Measurements from ENCODE around the gene KRT75.
"Not testable (repeated sequence)": the region's sequence is repeated elsewhere in the genome, so short reads cannot be mapped to it uniquely, and the experiment has no call there.

KRT75 gene

DNA sequence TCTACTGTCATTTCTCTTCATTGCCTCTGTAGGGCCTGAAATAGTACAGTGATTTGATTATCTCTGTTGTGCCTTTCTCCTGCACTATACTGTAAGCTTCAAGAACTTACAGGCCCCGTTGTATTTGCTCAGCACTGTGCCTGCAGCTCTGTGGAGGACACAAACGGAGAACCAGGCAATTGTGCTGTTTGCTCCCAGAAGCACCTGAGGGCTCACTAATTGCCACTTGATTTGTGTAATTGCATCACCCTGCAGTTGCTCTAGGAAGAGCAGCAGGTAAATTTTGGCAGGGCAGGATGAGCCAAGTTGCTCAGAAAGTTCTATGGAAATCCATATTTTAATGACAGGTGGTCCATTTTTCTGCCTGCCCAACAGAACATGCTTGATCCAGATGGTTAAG, 16.4 kb downstream of the KRT75 start:
- H3K27ac Mint-ChIP-seq = no peak overlapping the region
- H3K27me3 Mint-ChIP-seq (ENCODE audit: low read depth) = peaks cover 3% of the 10 kb centered on the region
- H3K36me3 Mint-ChIP-seq (ENCODE audit: low read depth) = no peaks in the 10 kb centered on the region
- DNase-seq (ENCODE audit: low spot score) = no peak
- H3K4me1 Mint-ChIP-seq (ENCODE audit: low read depth) = no peaks in the 10 kb centered on the region
- no peaks in the 10 kb centered on the region for H3K9me3 Mint-ChIP-seq
- no peak overlapping the region for H3K4me3 Mint-ChIP-seq

DNA sequence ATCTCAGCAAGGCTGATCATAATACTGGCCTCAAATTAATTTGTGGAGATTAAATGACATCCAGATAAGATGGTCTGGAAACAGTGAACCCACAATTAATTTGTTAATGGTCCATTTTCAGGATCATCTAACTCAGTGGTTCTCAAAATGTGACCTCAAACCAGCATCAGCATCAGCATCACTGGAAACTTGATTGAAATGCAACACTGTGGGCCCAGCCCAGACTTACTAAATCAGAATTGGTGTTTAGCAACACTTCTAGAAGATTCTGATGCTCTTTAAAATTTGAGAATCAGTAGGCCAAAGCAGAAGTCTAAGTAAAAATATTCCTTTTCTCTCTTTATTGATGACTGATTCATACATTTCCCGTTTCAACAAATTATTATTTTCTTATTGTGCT, 17.4 kb downstream of the KRT75 start:
- Mint-ChIP-seq H3K9me3 (no peaks in the 10 kb centered on the region), H3K36me3 (ENCODE audit: low read depth) (no peaks in the 10 kb centered on the region), H3K4me1 (ENCODE audit: low read depth) (no peaks in the 10 kb centered on the region), H3K4me3 (no peak overlapping the region), H3K27ac (no peak overlapping the region), H3K27me3 (ENCODE audit: low read depth) (peaks cover 3% of the 10 kb centered on the region)
- no peak for DNase-seq (ENCODE audit: low spot score)

DNA sequence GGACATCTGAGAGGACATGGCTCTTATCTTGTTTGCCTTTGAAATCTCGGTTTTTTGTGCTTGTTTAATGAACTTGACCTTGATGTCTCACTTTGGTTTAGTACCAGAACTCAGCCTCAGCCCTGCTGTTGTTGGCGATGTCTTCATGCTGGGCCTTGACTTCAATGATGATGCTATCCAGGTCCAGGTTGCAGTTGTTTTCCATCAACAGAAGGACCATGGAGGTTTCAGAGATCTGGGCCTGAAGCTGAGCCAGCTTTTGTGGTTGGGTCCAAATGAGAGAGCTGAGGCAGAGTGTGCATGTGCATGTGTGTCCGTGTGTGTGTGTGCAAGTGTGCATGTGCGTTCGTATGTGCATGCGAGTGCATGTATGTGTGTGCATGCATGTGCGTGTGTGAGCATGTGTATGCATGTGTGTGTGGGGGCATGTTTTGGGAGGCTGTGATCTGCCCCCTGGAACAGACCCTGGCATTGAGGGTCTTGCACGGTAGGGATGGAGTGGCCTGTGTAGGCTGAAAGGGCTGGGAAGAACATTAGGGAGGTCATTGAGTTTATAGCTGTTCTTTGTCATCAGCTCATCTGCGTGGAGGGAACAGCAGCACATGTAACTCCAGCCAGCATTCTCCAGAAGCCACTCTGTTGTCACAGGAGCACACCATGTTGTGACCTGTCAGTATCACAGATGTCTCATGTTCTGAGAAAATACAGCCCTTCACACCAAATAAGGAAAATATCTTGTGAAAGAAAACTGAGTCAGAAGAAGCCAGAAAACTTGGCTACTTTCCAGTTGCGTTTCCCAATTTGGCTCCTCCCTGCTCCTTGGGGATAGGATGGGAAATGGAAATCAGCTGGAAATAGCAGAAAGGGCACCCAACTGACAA, 18.1 kb downstream of the KRT75 start:
- Mint-ChIP-seq H3K36me3 (ENCODE audit: low read depth) (no peaks in the 10 kb centered on the region), H3K27ac (no peak overlapping the region), H3K4me3 (no peak overlapping the region)

DNA sequence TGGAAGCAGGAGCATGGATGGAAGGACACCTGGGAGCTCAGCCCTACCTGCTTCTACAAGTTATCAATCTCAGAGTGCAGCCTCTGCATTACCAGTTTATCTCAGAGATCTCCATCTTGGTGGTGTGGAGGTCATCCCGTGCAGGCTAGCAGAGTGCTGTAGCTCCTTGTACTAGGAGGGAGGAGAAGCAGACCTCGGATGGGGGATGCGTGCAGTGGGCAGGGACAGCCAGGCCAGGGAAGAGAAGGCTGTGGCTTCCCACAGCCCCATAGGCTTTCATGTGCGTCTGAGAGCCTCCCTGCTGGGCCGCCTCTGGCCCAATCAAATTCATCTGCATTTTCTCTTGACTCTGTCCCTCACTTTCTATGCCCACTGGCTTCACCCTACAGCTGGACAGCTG, 19.2 kb downstream of the KRT75 start:
- Mint-ChIP-seq H3K36me3 (ENCODE audit: low read depth) (no peaks in the 10 kb centered on the region), H3K4me1 (ENCODE audit: low read depth) (no peaks in the 10 kb centered on the region), H3K9me3 (no peaks in the 10 kb centered on the region), H3K27me3 (ENCODE audit: low read depth) (peaks cover 3% of the 10 kb centered on the region), H3K4me3 (no peak overlapping the region), H3K27ac (no peak overlapping the region)
- DNase-seq (ENCODE audit: low spot score) = no peak

More for the DNA sequence above, 18.1 kb downstream of the KRT75 start:
- no peaks in the 10 kb centered on the region for H3K4me1 Mint-ChIP-seq (ENCODE audit: low read depth)
- peaks cover 3% of the 10 kb centered on the region for H3K27me3 Mint-ChIP-seq (ENCODE audit: low read depth)
- no peak for DNase-seq (ENCODE audit: low spot score)
- H3K9me3 Mint-ChIP-seq = no peaks in the 10 kb centered on the region

DNA sequence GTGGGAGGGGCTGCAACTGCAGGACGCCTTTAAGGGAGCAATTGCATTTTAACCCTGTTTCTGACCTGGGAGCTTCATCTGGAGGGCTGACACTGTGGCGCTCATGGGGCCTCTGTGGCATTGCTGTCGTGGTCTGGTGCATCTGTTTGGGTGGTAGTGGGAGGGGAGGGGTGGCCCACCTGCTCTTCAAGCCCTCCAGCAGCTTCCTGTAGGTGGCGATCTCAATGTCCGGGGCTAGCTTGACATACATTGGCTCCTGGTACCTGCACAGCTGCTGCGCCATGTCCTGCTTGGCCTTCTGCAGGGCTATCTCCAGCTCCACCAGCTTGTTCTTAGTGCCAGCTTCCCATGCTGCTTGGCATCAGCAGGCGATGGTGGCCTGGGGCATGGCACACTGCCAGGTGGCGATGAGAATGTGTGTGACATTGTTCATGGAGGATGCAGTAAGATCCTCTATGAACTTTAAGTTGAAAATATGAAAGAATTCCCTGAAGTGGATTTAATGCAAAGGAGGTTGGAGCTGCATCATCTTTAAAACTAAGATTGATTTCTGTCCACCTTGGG, 20.3 kb downstream of the KRT75 start:
- Mint-ChIP-seq H3K36me3 (ENCODE audit: low read depth) (no peaks in the 10 kb centered on the region), H3K4me1 (ENCODE audit: low read depth) (no peaks in the 10 kb centered on the region), H3K9me3 (no peaks in the 10 kb centered on the region), H3K27me3 (ENCODE audit: low read depth) (peaks cover 3% of the 10 kb centered on the region), H3K27ac (no peak overlapping the region), H3K4me3 (no peak overlapping the region)
- DNase-seq (ENCODE audit: low spot score) = no peak

DNA sequence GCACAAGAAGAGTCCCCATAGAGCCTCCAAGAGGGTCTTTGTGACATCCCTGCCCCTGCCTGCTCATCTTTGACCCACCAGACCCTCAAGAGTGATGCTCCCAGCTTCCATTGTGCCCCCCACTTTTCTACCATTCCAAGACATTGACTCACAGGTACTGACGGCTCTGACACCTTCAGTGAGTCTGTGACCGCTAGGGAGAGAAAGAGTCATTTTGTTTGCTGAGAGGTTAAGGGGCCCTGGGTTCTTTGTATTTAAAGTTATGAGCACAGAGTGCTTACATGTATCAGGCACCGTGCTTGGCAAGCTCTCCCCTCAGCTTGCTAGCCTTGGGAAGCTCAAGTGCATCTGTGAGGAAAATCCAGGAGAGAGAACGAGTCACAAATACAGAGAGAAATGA, 21.0 kb downstream of the KRT75 start:
- H3K27ac Mint-ChIP-seq = no peak overlapping the region
- H3K9me3 Mint-ChIP-seq = no peaks in the 10 kb centered on the region
- no peak overlapping the region for H3K4me3 Mint-ChIP-seq
- peaks cover 3% of the 10 kb centered on the region for H3K27me3 Mint-ChIP-seq (ENCODE audit: low read depth)
- H3K4me1 Mint-ChIP-seq (ENCODE audit: low read depth) = no peaks in the 10 kb centered on the region
- DNase-seq (ENCODE audit: low spot score) = no peak
- no peaks in the 10 kb centered on the region for H3K36me3 Mint-ChIP-seq (ENCODE audit: low read depth)

DNA sequence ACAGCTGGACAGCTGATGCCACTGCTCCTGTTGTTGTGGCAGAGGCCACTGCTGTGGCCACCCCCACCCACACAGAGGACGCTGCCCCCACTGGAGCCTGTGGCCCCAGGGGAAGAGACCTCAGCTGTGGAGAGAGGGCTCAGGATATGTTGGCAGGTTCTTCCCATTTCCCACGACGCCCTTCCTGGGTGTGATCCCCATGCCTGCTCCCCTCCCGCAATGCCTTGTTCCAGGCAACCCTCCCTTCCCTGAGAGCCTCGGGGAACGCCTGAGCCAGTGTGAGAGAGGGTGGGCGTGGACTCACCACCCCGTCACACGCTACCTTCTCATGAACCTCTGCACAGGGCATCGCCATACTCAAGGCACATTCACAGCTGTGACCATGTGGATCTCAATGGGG, 22.4 kb downstream of the KRT75 start:
- Mint-ChIP-seq H3K9me3 (no peaks in the 10 kb centered on the region), H3K4me1 (ENCODE audit: low read depth) (no peaks in the 10 kb centered on the region), H3K27ac (no peak overlapping the region), H3K36me3 (ENCODE audit: low read depth) (no peaks in the 10 kb centered on the region), H3K4me3 (no peak overlapping the region), H3K27me3 (ENCODE audit: low read depth) (peaks cover 3% of the 10 kb centered on the region)
- no peak for DNase-seq (ENCODE audit: low spot score)

DNA sequence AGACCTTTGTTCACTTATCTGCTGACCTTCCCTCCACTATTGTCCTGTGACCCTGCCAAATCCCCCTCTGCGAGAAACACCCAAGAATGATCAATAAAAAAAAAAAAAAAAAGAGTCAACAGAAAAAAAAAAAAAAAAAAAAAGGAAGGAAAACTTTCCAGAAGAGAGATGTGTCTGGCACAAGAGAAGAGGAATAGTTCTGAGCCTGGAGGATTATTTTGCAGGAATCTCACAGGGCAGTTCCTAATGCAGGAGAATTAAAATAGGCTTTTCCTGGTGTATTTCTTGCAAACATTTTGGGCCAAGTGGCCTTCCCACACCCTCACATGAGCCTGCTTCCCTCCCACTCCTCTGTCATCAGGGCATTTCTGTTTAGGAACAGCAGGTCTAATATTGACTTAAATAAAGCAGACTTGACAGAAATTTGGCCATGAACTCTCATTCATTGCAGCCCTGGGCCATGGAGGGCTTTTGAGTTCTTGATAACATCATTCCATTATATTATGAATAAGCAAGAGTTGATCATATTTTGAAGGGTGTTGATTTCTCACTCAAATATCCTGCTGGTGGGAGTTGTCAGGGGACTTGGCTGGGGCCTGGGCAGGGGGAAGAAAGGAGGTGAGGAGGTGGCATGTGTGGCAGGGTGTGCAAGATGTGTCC, 23.5 kb downstream of the KRT75 start:
- not testable (repeated sequence) for DNase-seq (ENCODE audit: low spot score); H3K27ac Mint-ChIP-seq; H3K4me1 Mint-ChIP-seq (ENCODE audit: low read depth)

DNA sequence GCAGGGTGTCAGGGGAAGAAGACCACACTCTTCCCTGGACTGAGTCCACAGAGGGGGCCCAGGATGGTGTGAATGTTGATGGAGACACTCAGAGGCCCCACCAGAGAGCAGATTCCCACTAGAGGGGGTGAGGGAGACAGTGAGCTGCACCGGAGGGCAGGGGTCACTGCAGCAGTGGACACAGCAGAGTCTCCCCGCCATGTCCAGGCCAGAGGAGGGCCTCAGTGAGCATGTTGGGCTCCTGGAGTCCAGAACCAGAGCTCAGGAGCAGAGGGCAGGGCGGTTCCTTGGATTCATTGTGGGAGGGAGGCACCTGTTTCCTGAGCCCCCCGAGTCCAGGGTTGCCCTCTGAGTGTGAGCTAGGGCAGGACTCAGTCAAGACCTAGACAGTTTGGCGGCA, 26.3 kb downstream of the KRT75 start:
- no peak for DNase-seq (ENCODE audit: low spot score)
- H3K36me3 Mint-ChIP-seq (ENCODE audit: low read depth) = no peaks in the 10 kb centered on the region
- no peak overlapping the region for H3K27ac Mint-ChIP-seq
- H3K4me3 Mint-ChIP-seq = no peak overlapping the region
- no peaks in the 10 kb centered on the region for H3K9me3 Mint-ChIP-seq
- peaks cover 4% of the 10 kb centered on the region for H3K27me3 Mint-ChIP-seq (ENCODE audit: low read depth)
- no peaks in the 10 kb centered on the region for H3K4me1 Mint-ChIP-seq (ENCODE audit: low read depth)

More for the DNA sequence above, 23.5 kb downstream of the KRT75 start:
- H3K27me3 Mint-ChIP-seq (ENCODE audit: low read depth); H3K4me3 Mint-ChIP-seq; H3K9me3 Mint-ChIP-seq; H3K36me3 Mint-ChIP-seq (ENCODE audit: low read depth): not testable (repeated sequence)

DNA sequence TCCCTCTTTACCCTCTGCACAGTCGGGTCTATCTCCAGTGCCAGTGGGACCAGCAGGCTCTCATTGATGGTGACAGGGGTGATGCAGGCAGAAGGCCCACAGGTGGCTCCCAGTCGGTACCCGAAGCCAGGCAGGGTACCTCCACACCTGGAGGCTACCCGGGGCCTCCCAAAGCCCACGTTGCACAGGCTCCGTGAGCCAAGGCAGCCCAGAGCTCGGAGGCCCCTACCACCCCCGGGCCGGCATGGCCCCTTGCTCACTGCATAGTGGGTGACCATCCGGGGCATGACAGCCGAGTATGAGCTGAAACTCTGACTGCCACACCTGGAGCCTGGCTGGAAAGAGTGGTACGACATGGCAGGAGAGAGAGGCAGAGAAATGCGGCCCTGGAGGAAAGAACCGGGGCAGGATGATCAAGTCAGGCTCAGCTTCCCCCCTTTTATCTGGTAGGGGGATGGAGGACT, 28.2 kb downstream of the KRT75 start, which contains the start of gene KRT82:
KRT82 (minus strand) TSS at position 414 of the 464 bp plus-strand sequence; CDS start at position 356, 58 bp downstream.
- H3K27me3 Mint-ChIP-seq (ENCODE audit: low read depth) = peaks cover 6% of the 10 kb centered on the region
- no peak within 1 kb of the TSS for H3K27ac Mint-ChIP-seq

DNA sequence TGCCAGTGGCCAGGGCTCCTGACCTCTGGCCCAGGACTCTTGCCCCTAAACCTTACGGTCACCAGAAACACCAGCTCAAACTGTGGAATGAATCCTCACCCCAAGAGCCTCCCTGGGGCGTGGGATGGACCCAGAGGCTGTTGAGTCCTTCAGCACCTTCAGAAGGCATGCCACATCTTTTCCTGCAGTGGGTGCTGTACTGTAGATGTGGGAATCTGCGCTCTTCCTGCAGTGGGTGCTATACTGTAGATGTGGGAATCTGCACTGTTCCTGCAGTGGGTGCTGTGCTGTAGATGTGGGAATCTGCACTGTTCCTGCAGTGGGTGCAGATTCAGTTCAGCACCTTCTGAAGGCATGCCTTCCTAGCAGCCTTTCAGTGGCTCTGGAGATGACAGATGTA, 29.2 kb downstream of the KRT75 start:
- no peak for DNase-seq (ENCODE audit: low spot score)
- H3K4me3 Mint-ChIP-seq = no peak overlapping the region
- no peaks in the 10 kb centered on the region for H3K4me1 Mint-ChIP-seq (ENCODE audit: low read depth)
- no peak overlapping the region for H3K27ac Mint-ChIP-seq
- H3K36me3 Mint-ChIP-seq (ENCODE audit: low read depth) = no peaks in the 10 kb centered on the region
- peaks cover 6% of the 10 kb centered on the region for H3K27me3 Mint-ChIP-seq (ENCODE audit: low read depth)
- H3K9me3 Mint-ChIP-seq = no peaks in the 10 kb centered on the region

More for the DNA sequence above, 28.2 kb downstream of the KRT75 start, which contains the start of gene KRT82:
- DNase-seq (ENCODE audit: low spot score) = no peak
- no peaks in the 10 kb centered on the region for H3K36me3 Mint-ChIP-seq (ENCODE audit: low read depth)
- H3K4me3 Mint-ChIP-seq = no peak within 1 kb of the TSS
- no peaks in the 10 kb centered on the region for H3K9me3 Mint-ChIP-seq
- no peaks in the 10 kb centered on the region for H3K4me1 Mint-ChIP-seq (ENCODE audit: low read depth)

DNA sequence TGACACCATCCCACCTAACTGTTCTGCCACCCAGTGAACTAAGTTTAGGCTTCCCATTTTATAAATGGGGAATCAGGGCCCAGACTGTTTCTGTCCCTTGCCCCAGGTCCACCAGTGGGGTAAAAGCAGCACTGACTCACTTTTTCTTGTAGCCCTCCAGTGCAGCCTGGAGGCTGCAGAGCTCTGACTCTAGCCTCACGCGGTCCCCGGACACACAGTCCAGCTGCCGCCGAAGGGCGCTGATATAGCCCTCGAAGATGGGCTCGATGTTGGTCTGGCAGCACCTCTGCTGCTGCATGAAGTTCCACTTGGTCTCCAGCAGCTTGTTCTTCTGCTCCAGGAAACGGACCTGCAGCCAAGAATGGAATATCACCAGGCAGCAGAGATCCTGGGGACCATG, 30.6 kb downstream of the KRT75 start:
- Mint-ChIP-seq H3K27ac (no peak overlapping the region), H3K36me3 (ENCODE audit: low read depth) (no peaks in the 10 kb centered on the region), H3K27me3 (ENCODE audit: low read depth) (peaks cover 6% of the 10 kb centered on the region), H3K4me1 (ENCODE audit: low read depth) (no peaks in the 10 kb centered on the region), H3K9me3 (no peaks in the 10 kb centered on the region), H3K4me3 (no peak overlapping the region)
- no peak for DNase-seq (ENCODE audit: low spot score)

DNA sequence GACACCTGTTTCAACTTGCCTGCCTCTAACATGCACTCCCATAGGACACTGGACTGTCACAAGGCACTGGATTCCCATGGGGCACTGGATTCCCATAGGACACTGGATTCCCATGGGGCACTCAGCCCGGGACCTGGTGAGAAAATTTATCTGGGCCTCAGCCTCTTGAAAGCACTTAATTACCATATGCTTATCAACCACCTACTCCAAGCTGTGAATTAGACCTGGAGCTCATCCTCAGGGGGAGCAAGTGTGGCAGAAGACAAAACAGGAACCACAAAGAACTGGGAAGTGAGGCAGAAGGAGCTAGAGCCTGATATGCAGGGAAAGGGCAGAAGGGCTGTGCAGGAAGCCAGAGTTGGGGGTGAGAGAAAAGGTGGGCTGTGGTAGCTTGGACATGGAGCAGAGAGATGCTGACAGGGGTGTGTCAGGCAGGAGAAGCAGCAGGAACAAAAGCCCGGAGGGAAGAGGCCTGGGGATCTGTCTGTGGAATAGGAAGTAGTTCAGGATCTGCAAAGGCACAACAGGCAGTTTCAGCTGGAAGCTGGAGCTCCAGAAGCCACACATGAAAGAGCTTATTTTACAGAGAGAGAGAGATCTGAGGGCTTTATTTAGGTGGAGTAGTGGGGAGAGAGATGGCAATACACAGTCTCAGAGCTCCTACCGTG, 31.2 kb downstream of the KRT75 start:
- Mint-ChIP-seq H3K27ac (no peak overlapping the region), H3K36me3 (ENCODE audit: low read depth) (no peaks in the 10 kb centered on the region), H3K4me1 (ENCODE audit: low read depth) (no peaks in the 10 kb centered on the region), H3K27me3 (ENCODE audit: low read depth) (peaks cover 6% of the 10 kb centered on the region), H3K9me3 (no peaks in the 10 kb centered on the region), H3K4me3 (no peak overlapping the region)
- no peak for DNase-seq (ENCODE audit: low spot score)

DNA sequence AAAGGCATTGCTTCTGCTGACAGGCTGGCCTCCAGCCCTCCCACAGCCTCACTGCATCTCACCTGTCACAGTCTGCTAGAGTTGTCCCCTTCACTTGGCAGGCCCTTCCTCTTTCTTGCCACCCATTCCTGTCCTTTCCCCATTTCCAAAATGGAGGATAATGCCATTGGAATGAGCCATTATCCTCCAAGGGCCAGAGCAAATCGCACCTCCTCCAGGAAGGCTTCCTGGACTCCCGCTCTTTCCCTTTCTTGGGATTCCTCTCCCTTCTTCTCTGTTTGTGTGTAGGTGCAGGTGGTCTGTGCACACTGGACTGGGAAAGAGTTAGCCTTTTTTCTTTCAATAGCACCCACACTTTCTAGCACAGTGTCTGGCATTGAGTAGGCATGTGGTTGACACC, 31.8 kb downstream of the KRT75 start:
- Mint-ChIP-seq H3K27me3 (ENCODE audit: low read depth) (peaks cover 6% of the 10 kb centered on the region), H3K27ac (no peak overlapping the region), H3K9me3 (no peaks in the 10 kb centered on the region), H3K4me1 (ENCODE audit: low read depth) (no peaks in the 10 kb centered on the region), H3K36me3 (ENCODE audit: low read depth) (no peaks in the 10 kb centered on the region), H3K4me3 (no peak overlapping the region)
- DNase-seq (ENCODE audit: low spot score) = no peak

Data from T-helper 2 cell treated with Interferon-gamma antibody and Interleukin-4, amounts not matched to agents 5 μg/mL and 100 μg/mL, for 36 hours (primary cell).